Measurements from ENCODE around the gene HUNK. TPM values are rescaled to one million over a fixed set of nuclear protein-coding genes. Genes with fewer than 3 reads are reported as not detected.

HUNK gene
- total RNA-seq, 4 donors from 2014 or later = 1.6 to 7.0 (median 3.4) TPM

DNA sequence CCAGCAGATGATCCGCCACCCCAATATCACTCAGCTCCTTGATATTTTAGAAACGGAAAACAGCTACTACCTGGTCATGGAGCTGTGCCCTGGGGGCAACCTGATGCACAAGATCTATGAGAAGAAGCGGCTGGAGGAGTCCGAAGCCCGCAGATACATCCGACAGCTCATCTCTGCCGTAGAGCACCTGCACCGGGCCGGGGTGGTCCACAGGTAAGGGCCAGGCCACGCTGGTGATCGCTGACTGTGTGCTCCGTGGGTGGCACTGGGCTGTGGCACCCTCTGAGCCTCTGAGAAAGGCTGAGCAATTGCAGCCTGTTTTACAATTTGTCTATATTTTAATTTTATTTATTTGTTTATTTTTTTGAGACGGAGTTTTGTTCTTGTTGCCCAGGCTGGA, 51.7 kb downstream of the HUNK start:
- no peaks in the 10 kb centered on the region for H3K36me3 ChIP-seq
- no peaks in the 10 kb centered on the region for H3K9me3 ChIP-seq
- no peak overlapping the region for H3K27ac ChIP-seq
- no peaks in the 10 kb centered on the region for H3K4me1 ChIP-seq
- H3K4me3 ChIP-seq = no peak overlapping the region
- TF ChIP-seq POLR2A (IDR thresholded peaks at IDR 0.05) (no peak), CTCF (IDR thresholded peaks at IDR 0.05) (no peak)
- H3K27me3 ChIP-seq = no peaks in the 10 kb centered on the region
- DNase-seq = no peak

- no peak overlapping the region for H3K27ac ChIP-seq
- no peaks in the 10 kb centered on the region for H3K9me3 ChIP-seq
- no peaks in the 10 kb centered on the region for H3K4me1 ChIP-seq
- no peak for DNase-seq
- TF ChIP-seq CTCF (IDR thresholded peaks at IDR 0.05) (no peak), POLR2A (IDR thresholded peaks at IDR 0.05) (no peak)
- H3K36me3 ChIP-seq = no peaks in the 10 kb centered on the region
- no peak overlapping the region for H3K4me3 ChIP-seq
- no peaks in the 10 kb centered on the region for H3K27me3 ChIP-seq
Measured at GRCh38 chr21:31926498-31926897, 53.7 kb downstream of the HUNK start.

DNA sequence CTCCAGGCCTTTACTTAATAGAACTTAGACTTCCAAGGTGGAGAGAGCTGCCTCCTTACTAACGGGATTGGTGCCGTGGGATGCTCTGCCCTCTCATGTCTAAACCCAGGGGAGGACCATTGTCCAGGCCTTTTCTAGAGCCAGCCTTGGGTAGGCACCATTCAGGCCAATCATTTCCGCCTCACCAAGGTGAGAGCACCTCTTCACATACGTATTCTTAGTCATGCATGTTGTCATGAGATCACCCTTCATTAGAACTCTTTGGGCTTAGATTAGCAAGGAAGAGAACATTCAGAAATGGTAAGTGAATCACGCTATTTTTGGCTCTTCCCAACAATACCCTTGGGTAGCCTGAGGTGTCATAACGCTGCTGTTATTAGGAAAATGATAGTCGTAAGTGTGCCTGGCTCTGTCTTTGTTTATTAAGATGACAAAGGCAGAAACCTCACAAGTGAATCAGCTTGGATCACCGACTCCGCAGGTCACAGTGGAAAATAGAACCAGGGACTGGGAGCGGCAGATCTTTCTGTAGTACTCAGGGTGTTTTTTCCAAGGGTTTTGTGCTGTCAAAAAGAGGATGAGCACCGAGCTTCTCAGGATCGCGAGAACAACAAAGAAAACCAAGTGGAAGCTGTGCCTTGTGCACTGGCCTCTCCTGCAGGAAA, 55.0 kb downstream of the HUNK start:
- DNase-seq = no peak
- TF ChIP-seq POLR2A (IDR thresholded peaks at IDR 0.05) (no peak), CTCF (IDR thresholded peaks at IDR 0.05) (no peak)
- Histone ChIP-seq H3K27ac (no peak overlapping the region), H3K9me3 (no peaks in the 10 kb centered on the region), H3K4me3 (no peak overlapping the region), H3K4me1 (no peaks in the 10 kb centered on the region), H3K27me3 (no peaks in the 10 kb centered on the region), H3K36me3 (no peaks in the 10 kb centered on the region)

GRCh38 chr21:31928656-31929055, 55.8 kb downstream of the HUNK start:
- Histone ChIP-seq H3K4me1 (no peaks in the 10 kb centered on the region), H3K27ac (no peak overlapping the region)

DNA sequence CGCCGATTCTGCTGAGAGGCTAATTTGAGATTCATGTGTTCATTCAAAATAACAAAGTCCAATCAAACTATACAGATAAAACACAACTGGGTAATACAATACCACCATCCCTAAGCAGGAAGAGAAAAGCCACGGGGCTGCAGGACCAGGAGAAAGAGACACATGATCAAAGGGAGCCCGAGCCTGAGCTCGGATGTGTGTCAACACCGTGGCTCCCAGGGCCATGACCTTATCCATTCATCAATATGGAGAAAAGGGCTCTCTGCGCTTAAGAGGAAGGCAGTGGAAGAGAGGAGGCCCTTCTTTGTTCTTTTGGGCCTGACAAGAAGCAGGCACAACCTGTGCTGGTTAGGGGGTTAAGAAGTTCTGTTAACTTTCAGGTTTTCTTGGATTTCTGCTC, 56.7 kb downstream of the HUNK start:
- no peak for TF ChIP-seq CTCF (IDR thresholded peaks at IDR 0.05)
- TF ChIP-seq POLR2A (IDR thresholded peaks at IDR 0.05) = no peak
- H3K9me3 ChIP-seq = no peaks in the 10 kb centered on the region
- H3K4me3 ChIP-seq = no peak overlapping the region
- no peaks in the 10 kb centered on the region for H3K36me3 ChIP-seq
- no peak for DNase-seq
- no peaks in the 10 kb centered on the region for H3K27me3 ChIP-seq
- H3K4me1 ChIP-seq = no peaks in the 10 kb centered on the region
- no peak overlapping the region for H3K27ac ChIP-seq

More at GRCh38 chr21:31928656-31929055, 55.8 kb downstream of the HUNK start:
- Histone ChIP-seq H3K4me3 (no peak overlapping the region), H3K27me3 (no peaks in the 10 kb centered on the region), H3K36me3 (no peaks in the 10 kb centered on the region), H3K9me3 (no peaks in the 10 kb centered on the region)
- TF ChIP-seq POLR2A (IDR thresholded peaks at IDR 0.05) = no peak
- TF ChIP-seq CTCF (IDR thresholded peaks at IDR 0.05) = no peak
- no peak for DNase-seq

DNA sequence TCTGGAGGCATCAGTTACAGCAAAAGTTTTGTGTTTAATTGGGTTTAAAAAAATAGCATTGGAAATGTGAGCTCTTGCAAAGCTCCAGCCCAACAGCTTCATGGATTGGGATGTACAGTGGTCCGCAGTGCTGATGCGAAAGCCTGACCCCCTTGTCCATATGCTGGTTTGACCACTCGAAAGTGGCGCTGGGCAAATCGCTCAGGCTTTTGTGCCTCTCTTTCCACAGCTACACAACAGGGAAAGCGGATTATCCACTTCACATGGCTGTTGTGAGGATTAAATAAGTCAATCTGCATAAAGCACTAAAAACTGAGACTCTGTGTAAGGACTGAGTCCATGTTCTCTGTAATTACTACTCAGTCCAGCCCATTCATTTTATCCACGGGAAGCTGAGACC, 57.2 kb downstream of the HUNK start:
- Histone ChIP-seq H3K4me3 (no peak overlapping the region), H3K4me1 (no peaks in the 10 kb centered on the region), H3K9me3 (no peaks in the 10 kb centered on the region), H3K36me3 (no peaks in the 10 kb centered on the region), H3K27ac (no peak overlapping the region), H3K27me3 (no peaks in the 10 kb centered on the region)
- DNase-seq = no peak
- TF ChIP-seq CTCF (IDR thresholded peaks at IDR 0.05) (no peak), POLR2A (IDR thresholded peaks at IDR 0.05) (no peak)
